H1 (cell line): ENCODE measurements around the gene SEMA3F. TPM values are rescaled to one million over a fixed set of nuclear protein-coding genes. Genes with fewer than 3 reads are reported as not detected.

Experiments used
- EGR1 ChIP-seq: IDR thresholded peaks from 2 replicates; pipeline ENCODE4 v1.6.1; 2011; ENCODE audit warnings: low read depth, low read length, borderline replicate concordance
- KDM4A ChIP-seq: IDR thresholded peaks from one replicate; pipeline ENCODE4 v1.7.1; 2012; ENCODE audit warnings: low read depth, mild to moderate bottlenecking, moderate library complexity, low read length, inconsistent platforms; ENCODE audit not compliant: severe bottlenecking
- RNF2 ChIP-seq: fragments of 200-900, 300-1000 bp; sonication (generic); IDR thresholded peaks from 2 replicates; pipeline ENCODE4 v1.7.1; 2016; ENCODE audit warnings: borderline replicate concordance, low read depth, mild to moderate bottlenecking, antibody characterized with exemption, low read length; ENCODE audit not compliant: poor library complexity, severe bottlenecking; ENCODE audit errors: missing control alignments
- polyA plus RNA-seq, 7 experiments: library from polyadenylated mRNA; depleted of rRNA in 3 of 7; stranded (reverse) in 5 of 7; unstranded in 2 of 7; fragments of >200 nt in 5 of 7; fragments of 200-250 nt in 2 of 7; gene quantifications; 1 replicate in 5 of 7; 2 replicates in 1 of 7; 4 replicates in 1 of 7; pipeline versions ENCODE4 v1.2.1 to v1.2.3, GENCODE V29; 2011 to 2013; ENCODE audit warnings: missing spikeins in 2 of 7, mixed read lengths in 2 of 7
- total RNA-seq: library from RNA; stranded (reverse); fragmentation: NEBNext Ultra II Directional; extraction: Animal tissue kit (Norgen Biotek cat#: 25700); gene quantifications from 2 replicates; pipeline ENCODE4 v1.2.1, GENCODE V29; 2021

Gene SEMA3F
- total and polyA plus RNA-seq, 2 of the 8 experiments (the other 6 are each of a cell fraction or from before 2014, with no cell fraction given), result 20.3 to 37.0 TPM

DNA sequence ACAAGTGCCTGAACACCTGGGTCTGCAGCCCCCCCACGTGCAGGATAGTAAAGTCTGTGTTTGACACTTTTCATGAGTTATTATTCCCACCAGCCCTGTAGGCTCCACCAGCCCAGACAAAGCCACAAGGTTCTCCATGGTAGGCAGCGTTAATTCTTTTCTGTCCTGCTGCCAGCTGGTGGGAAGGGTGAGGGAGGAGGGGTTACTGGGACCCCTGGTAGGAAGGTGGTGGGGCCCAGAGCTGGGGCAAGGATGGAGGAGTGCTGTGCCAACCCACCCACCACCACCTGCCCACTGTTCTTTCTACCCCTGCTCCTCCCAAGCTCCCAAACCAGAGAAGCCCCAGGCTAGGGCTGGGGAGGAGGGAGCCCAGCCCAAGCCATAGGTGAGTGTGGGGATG lies 20.8 kb upstream of the SEMA3F start (continued):
- TF ChIP-seq KDM4A, result no peak
- TF ChIP-seq RNF2, result no peak
- TF ChIP-seq EGR1, result no peak
- TF ChIP-seq, all 59 proteins: peak for 0
